ENCODE measurements around the gene CYP2J2.
A peak's percentile ranks its signal among the peaks of the same experiment; 100 is the strongest.
"Not testable (repeated sequence)": the region's sequence is repeated elsewhere in the genome, so short reads cannot be mapped to it uniquely, and the experiment has no call there.

CYP2J2 gene

DNA sequence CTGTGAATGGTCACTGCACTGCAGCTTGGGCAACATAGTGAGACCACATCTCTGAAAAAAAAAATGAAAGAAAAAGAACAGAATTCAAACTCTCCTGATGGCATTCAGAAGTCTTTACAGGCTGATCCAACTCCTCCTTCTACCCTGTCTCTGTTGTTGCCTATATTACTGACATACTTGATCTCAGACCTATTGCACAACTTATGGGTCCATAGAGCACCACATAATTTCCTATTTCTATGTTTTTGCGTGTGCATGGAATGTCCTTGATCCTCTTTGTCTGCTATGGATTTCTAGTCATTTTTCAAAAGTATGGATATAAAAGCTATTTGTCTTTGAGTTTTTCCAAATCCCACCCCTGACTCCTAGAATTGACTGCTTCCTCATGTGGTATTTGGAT is 22.4 kb upstream of the CYP2J2 start:
- Histone ChIP-seq H3K27me3 (ENCODE audit: control insufficient read depth, insufficient read depth, low read length) (no peaks in the 10 kb centered on the region), H3K9me3 (ENCODE audit: control insufficient read depth, insufficient read depth, low read length) (no peaks in the 10 kb centered on the region), H3K36me3 (ENCODE audit: control insufficient read depth, insufficient read depth, low read length) (no peaks in the 10 kb centered on the region), H3K4me3 (ENCODE audit: low read depth, low read length) (no peak overlapping the region), H3K9ac (ENCODE audit: low read depth, low read length) (no peak overlapping the region), H3K27ac (ENCODE audit: low read depth, low read length) (no peak overlapping the region), H3K4me1 (ENCODE audit: control insufficient read depth, insufficient read depth, low read length) (no peaks in the 10 kb centered on the region)

DNA sequence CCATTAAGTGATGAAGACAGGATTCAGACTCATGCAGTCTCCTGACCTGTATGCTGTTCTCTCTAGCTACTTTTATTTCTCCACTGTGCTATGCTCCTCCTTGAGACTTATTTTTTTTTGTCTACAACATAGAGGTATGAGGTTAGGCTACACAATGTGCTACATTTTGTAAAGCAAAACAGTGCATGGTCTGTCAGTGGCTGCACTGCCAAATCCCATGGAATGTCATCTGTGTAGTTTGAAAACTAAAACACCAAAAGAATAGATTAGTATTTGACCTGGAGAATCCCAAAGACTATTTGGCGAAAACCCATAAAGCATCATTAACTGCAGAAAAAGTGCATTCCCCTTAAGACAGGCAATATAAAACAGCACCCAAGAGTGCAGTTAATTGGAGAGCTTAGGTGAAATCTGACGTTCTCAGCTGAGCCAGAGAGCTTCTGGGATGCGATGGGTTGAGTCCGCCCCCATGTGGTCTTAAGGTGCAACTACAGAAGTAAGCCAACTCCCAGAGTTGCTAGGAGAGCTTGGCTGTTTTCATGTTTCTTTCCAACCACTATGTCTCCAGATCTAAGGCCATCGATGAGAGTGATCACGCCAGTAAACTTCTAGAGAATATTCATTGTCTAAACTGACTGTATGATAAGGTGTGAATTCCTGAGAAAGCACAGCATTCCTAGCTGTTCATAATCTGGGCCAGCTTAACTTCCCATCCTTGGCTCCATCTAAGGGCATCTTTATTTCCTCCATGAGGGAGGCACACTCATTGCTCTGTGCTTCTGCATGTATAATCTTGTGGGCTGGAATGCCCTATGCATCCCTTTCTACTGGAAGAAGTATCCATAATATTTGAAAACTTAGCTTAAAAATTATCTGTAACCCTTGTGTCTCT is 20.7 kb upstream of the CYP2J2 start:
- H3K9me3 ChIP-seq (ENCODE audit: control insufficient read depth, insufficient read depth, low read length), result no peaks in the 10 kb centered on the region
- H3K4me1 ChIP-seq (ENCODE audit: control insufficient read depth, insufficient read depth, low read length), result no peaks in the 10 kb centered on the region
- no peak overlapping the region for H3K9ac ChIP-seq (ENCODE audit: low read depth, low read length)
- no peak overlapping the region for H3K4me3 ChIP-seq (ENCODE audit: low read depth, low read length)
- no peaks in the 10 kb centered on the region for H3K36me3 ChIP-seq (ENCODE audit: control insufficient read depth, insufficient read depth, low read length)
- no peaks in the 10 kb centered on the region for H3K27me3 ChIP-seq (ENCODE audit: control insufficient read depth, insufficient read depth, low read length)
- H3K27ac ChIP-seq (ENCODE audit: low read depth, low read length), result no peak overlapping the region

DNA sequence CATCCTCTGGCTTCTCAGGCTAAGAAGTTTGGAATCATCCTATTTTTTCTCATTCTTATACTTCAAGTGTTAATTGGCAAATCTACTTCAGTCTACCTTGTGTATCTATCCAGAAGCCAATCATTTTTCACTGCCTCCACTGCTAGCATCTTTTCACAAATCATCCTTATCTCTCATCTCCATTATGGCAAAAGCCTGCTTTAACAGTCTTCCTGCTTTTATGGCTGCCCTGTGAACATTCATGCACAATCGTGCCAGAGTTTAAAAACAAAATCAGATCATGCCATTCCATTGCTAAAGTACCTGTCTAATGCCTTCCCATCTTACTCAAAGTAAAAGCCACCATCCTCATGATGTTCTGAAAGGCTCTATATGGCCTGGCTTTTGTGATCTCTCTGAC is 19.2 kb upstream of the CYP2J2 start:
- Histone ChIP-seq H3K9me3 (ENCODE audit: control insufficient read depth, insufficient read depth, low read length) (no peaks in the 10 kb centered on the region), H3K9ac (ENCODE audit: low read depth, low read length) (no peak overlapping the region), H3K4me1 (ENCODE audit: control insufficient read depth, insufficient read depth, low read length) (no peaks in the 10 kb centered on the region), H3K27me3 (ENCODE audit: control insufficient read depth, insufficient read depth, low read length) (no peaks in the 10 kb centered on the region), H3K36me3 (ENCODE audit: control insufficient read depth, insufficient read depth, low read length) (no peaks in the 10 kb centered on the region), H3K4me3 (ENCODE audit: low read depth, low read length) (no peak overlapping the region), H3K27ac (ENCODE audit: low read depth, low read length) (no peak overlapping the region)

DNA sequence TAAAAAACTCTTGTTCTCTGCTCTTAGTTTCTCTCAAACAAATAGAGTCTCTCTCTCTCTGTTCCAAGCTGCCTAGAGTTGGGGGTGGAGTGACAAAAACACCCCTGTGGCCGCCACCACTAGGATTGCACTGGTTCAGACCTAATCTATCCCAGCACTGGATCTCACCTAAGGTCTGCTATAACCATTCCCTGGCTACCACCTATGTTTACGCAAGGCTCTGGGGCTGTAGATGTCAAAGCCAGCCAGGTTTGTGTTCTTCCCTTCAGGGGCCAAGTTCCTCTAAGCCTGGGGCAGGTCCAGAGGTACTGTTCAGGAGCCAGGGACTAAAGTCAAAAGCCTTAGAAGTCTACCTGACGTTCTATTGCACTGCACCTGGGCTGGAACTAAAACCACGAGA is 12.8 kb upstream of the CYP2J2 start:
- no peak overlapping the region for H3K27ac ChIP-seq (ENCODE audit: low read depth, low read length)
- no peaks in the 10 kb centered on the region for H3K27me3 ChIP-seq (ENCODE audit: control insufficient read depth, insufficient read depth, low read length)
- H3K4me3 ChIP-seq (ENCODE audit: low read depth, low read length), result no peak overlapping the region
- H3K9me3 ChIP-seq (ENCODE audit: control insufficient read depth, insufficient read depth, low read length), result no peaks in the 10 kb centered on the region
- no peaks in the 10 kb centered on the region for H3K4me1 ChIP-seq (ENCODE audit: control insufficient read depth, insufficient read depth, low read length)
- no peaks in the 10 kb centered on the region for H3K36me3 ChIP-seq (ENCODE audit: control insufficient read depth, insufficient read depth, low read length)
- no peak overlapping the region for H3K9ac ChIP-seq (ENCODE audit: low read depth, low read length)

DNA sequence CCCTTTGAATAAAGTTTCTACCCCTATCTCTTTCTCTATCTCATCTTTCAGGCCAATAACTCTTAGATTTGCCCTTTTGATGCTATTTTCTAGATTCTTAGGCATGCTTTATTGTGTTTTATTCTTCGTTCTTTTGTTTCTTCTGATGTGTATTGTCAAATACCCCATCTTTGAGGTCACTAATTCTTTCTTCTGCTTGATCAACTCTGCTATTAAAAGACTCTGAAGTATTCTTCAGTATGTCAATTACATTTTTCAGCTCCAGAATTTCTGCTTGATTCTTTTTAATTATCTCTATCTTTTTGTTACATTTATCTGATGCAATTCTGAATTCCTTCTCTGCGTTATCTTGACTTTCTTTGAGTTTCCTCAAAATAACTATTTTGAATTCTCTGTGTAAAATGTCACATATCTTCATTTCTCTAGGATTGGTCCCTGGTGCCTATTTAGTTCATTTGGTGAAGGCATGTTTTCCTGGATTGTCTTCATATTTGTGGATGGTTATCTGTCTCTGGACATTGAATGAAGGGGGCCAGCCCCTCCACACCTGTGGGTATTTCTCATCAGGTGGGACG is 11.2 kb upstream of the CYP2J2 start:
- H3K9me3 ChIP-seq (ENCODE audit: control insufficient read depth, insufficient read depth, low read length), result no peaks in the 10 kb centered on the region
- no peaks in the 10 kb centered on the region for H3K4me1 ChIP-seq (ENCODE audit: control insufficient read depth, insufficient read depth, low read length)
- H3K36me3 ChIP-seq (ENCODE audit: control insufficient read depth, insufficient read depth, low read length), result no peaks in the 10 kb centered on the region
- H3K27ac ChIP-seq (ENCODE audit: low read depth, low read length), result no peak overlapping the region
- no peaks in the 10 kb centered on the region for H3K27me3 ChIP-seq (ENCODE audit: control insufficient read depth, insufficient read depth, low read length)
- H3K4me3 ChIP-seq (ENCODE audit: low read depth, low read length), result no peak overlapping the region
- no peak overlapping the region for H3K9ac ChIP-seq (ENCODE audit: low read depth, low read length)

DNA sequence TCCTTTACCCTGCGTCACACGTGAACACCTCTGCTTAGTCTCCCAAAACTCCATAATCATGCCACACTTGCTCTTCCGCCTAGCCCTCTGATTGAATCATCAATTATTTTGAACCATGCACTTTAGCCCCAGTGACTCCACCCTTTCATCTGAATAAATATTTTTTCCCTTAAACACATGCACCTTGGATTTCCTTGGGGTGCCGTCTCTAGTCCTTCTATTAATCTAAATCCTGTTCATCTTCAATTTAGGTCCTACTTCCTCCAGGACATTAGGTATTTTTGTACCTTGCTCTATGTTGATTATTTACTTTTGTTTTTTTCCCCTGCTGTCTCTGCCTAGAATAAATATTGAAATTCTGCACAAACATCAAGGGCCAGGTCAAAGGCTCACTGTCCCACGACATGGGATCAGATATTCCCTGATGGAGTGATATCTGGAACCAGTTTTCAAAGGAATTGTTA is 9.8 kb upstream of the CYP2J2 start:
- Histone ChIP-seq H3K4me1 (ENCODE audit: control insufficient read depth, insufficient read depth, low read length) (no peaks in the 10 kb centered on the region), H3K27ac (ENCODE audit: low read depth, low read length) (no peak overlapping the region), H3K36me3 (ENCODE audit: control insufficient read depth, insufficient read depth, low read length) (no peaks in the 10 kb centered on the region), H3K4me3 (ENCODE audit: low read depth, low read length) (no peak overlapping the region), H3K9me3 (ENCODE audit: control insufficient read depth, insufficient read depth, low read length) (no peaks in the 10 kb centered on the region), H3K9ac (ENCODE audit: low read depth, low read length) (no peak overlapping the region), H3K27me3 (ENCODE audit: control insufficient read depth, insufficient read depth, low read length) (no peaks in the 10 kb centered on the region)

DNA sequence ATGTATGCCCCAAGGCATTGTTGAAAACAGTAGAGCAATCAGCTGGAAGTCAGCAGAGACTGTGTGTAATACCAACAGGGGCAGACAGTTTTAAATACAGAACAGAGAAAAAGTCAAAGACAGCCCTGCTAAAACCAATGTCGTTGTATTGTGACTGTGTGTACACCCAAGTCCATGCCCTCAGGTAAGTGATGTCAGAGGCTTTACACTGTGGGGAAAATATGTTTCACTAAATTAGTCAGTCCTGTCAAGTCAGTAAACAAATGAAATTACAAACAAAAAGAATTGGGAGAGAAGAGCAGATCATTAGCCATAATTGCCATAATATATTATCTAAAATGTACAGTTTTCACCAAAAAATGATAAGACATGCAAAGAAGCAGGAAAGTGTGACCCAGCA is 2.4 kb upstream of the CYP2J2 start:
- Histone ChIP-seq H3K4me1 (ENCODE audit: control insufficient read depth, insufficient read depth, low read length) (peaks cover 4% of the 10 kb centered on the region; the same call in 1 of the 2 replicates), H3K4me3 (ENCODE audit: low read depth, low read length) (no peak overlapping the region), H3K9ac (ENCODE audit: low read depth, low read length) (no peak overlapping the region), H3K27ac (ENCODE audit: low read depth, low read length) (no peak overlapping the region), H3K9me3 (ENCODE audit: control insufficient read depth, insufficient read depth, low read length) (no peaks in the 10 kb centered on the region), H3K27me3 (ENCODE audit: control insufficient read depth, insufficient read depth, low read length) (peaks cover 45% of the 10 kb centered on the region), H3K36me3 (ENCODE audit: control insufficient read depth, insufficient read depth, low read length) (no peaks in the 10 kb centered on the region)

DNA sequence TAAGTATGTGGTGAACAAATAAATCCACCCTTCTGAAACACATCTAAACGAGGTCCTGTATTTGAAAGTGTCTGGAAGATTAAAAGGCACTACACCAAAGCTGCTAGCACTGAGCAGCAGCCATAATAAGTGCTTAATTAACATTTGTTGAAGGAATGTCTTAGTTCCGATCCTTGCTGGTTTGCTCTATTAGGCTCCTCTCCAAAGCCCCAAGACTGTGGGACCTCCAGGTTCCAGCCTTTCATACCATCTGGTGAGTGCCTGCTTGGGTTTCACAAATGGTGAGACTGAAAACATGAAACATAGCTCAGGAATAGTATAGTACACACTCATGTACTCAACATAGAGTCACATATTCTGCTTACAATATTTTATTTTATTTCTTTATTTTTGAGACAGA is 640 bp upstream of the CYP2J2 start:
- Histone ChIP-seq H3K27me3 (ENCODE audit: control insufficient read depth, insufficient read depth, low read length) (peaks cover 45% of the 10 kb centered on the region), H3K9ac (ENCODE audit: low read depth, low read length) (no peak overlapping the region), H3K4me3 (ENCODE audit: low read depth, low read length) (peak overlapping the region; percentile 71), H3K4me1 (ENCODE audit: control insufficient read depth, insufficient read depth, low read length) (peaks cover 4% of the 10 kb centered on the region; the same call in 1 of the 2 replicates), H3K27ac (ENCODE audit: low read depth, low read length) (no peak overlapping the region), H3K9me3 (ENCODE audit: control insufficient read depth, insufficient read depth, low read length) (no peaks in the 10 kb centered on the region), H3K36me3 (ENCODE audit: control insufficient read depth, insufficient read depth, low read length) (no peaks in the 10 kb centered on the region)

DNA sequence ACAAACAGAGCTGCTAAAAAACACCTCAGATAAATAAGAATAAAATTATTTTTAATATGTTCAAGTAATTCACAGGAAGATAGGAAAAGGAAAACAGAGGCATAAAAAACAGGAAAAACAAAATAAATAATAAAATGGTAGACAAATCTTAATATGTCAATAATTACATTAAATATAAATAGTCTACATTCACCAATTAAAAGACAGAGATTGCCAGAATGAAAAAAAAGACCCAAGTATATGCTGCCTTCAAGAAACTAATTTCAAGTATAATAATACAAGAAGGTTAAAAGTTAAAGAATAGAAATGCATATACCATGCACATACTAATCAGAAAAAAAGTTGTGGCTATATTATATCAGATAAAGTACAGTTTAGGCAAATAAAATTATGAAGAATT is 1.9 kb downstream of the CYP2J2 start:
- Histone ChIP-seq H3K9ac (ENCODE audit: low read depth, low read length) (no peak overlapping the region), H3K27me3 (ENCODE audit: control insufficient read depth, insufficient read depth, low read length) (peaks cover 45% of the 10 kb centered on the region), H3K4me1 (ENCODE audit: control insufficient read depth, insufficient read depth, low read length) (peaks cover 4% of the 10 kb centered on the region; the same call in 1 of the 2 replicates), H3K36me3 (ENCODE audit: control insufficient read depth, insufficient read depth, low read length) (no peaks in the 10 kb centered on the region), H3K9me3 (ENCODE audit: control insufficient read depth, insufficient read depth, low read length) (no peaks in the 10 kb centered on the region), H3K27ac (ENCODE audit: low read depth, low read length) (no peak overlapping the region), H3K4me3 (ENCODE audit: low read depth, low read length) (no peak overlapping the region)

DNA sequence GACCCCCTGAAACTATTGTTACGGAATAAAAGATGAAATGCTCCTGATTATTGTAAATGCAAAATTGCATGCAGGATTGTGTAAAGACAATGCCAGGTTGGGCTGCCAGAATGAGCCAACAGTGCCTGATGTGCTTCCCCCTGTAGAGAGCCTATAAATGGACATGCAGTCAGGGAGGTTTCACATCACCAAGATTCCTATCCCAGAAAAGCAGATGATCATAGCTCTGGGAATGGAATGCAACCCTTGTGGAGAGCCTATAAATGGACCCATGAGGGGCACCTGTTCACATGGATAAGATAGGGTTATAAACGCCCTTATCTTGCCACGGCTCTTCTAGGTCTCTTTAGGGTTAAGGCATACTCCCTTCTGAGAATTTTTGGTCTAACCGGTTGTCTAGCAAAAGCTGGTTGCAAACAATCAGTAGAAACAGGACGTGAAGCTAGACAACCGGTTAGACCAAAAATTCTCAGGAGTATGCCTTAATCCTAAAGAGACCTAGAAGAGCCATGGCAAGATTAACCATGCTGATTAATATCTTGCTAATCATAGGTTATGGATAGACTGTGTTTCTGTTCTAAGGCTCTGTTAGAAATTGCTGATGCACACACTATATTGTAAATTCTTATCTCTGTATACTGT is 5.2 kb downstream of the CYP2J2 start:
- H3K9ac ChIP-seq (ENCODE audit: low read depth, low read length); H3K36me3 ChIP-seq (ENCODE audit: control insufficient read depth, insufficient read depth, low read length); H3K4me3 ChIP-seq (ENCODE audit: low read depth, low read length); H3K9me3 ChIP-seq (ENCODE audit: control insufficient read depth, insufficient read depth, low read length); H3K27ac ChIP-seq (ENCODE audit: low read depth, low read length); H3K4me1 ChIP-seq (ENCODE audit: control insufficient read depth, insufficient read depth, low read length): not testable (repeated sequence)
- peaks cover 17% of the 10 kb centered on the region for H3K27me3 ChIP-seq (ENCODE audit: control insufficient read depth, insufficient read depth, low read length)

DNA sequence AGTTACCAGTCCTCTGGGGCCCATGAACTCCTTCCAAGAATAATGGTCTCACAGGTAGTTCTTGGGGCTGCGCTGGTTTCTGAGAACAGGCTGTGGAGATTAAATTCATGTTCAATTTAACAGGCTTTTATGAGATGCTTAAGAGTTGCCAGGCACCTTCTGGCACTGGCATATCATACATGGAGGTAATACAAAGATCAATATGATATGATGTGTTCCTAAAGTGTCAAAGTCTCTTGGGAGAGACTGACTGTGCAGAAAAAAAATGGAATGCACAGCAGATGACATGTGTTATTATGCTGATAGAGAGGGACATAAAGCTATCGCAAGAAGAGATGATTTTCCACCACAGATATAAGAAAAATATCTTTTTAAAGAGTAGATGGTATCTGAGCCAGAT is 6.8 kb downstream of the CYP2J2 start:
- no peak overlapping the region for H3K27ac ChIP-seq (ENCODE audit: low read depth, low read length)
- H3K9me3 ChIP-seq (ENCODE audit: control insufficient read depth, insufficient read depth, low read length), result no peaks in the 10 kb centered on the region
- no peak overlapping the region for H3K9ac ChIP-seq (ENCODE audit: low read depth, low read length)
- 0 out of 2 replicates have a peak, but pooled peaks cover under 1% of the 10 kb centered on the region for H3K27me3 ChIP-seq (ENCODE audit: control insufficient read depth, insufficient read depth, low read length)
- H3K4me3 ChIP-seq (ENCODE audit: low read depth, low read length), result no peak overlapping the region
- no peaks in the 10 kb centered on the region for H3K4me1 ChIP-seq (ENCODE audit: control insufficient read depth, insufficient read depth, low read length)
- H3K36me3 ChIP-seq (ENCODE audit: control insufficient read depth, insufficient read depth, low read length), result no peaks in the 10 kb centered on the region
